Ovary (tissue), 9 donors: ENCODE data around the gene SMARCAL1. TPM values are rescaled to one million over a fixed set of nuclear protein-coding genes. Genes with fewer than 3 reads are reported as not detected.

ENCODE experiments used
- DNase-seq, 5 donors: peaks; one replicate each; pipeline ENCODE4 v3.0.0-alpha.2; 2019 to 2020
- H3K27ac ChIP-seq, 2 donors: fragments of 200-600 bp; one replicate each; pipeline versions ENCODE4 v1.5.1 to v1.8.0; 2019 to 2022
- H3K27me3 ChIP-seq: fragments of 200-600 bp; one replicate; pipeline ENCODE4 v1.8.0; 2022
- H3K36me3 ChIP-seq: fragments of 200-600 bp; sonication (generic); one replicate; pipeline ENCODE4 v1.5.1; 2019
- H3K4me1 ChIP-seq: one replicate; pipeline ENCODE4 v1.8.1; 2013; ENCODE audit warnings: mild to moderate bottlenecking, moderate library complexity; ENCODE audit not compliant: insufficient read depth
- H3K4me3 ChIP-seq: fragments of 200-600 bp; sonication (generic); one replicate; pipeline ENCODE4 v1.5.1; 2017
- H3K9me3 ChIP-seq, 2 donors: fragments of 200-600 bp in 1 of 2; sonication (generic) in 1 of 2; one replicate each; pipeline versions ENCODE4 v1.5.1 to v1.8.1; 2013 to 2019; ENCODE audit warnings: mild to moderate bottlenecking in 1 of 2, moderate library complexity in 1 of 2
- CTCF ChIP-seq, 3 donors: fragments of 450-650 bp in 2 of 3; fragments of 200-600 bp in 1 of 3; IDR thresholded peaks; one replicate each; pipeline versions ENCODE4 v1.5.1 to v1.8.0; 2016 to 2022; ENCODE audit warnings: antibody characterized with exemption in 3 of 3, mild to moderate bottlenecking in 1 of 3
- EP300 ChIP-seq: sonication (generic); formaldehyde crosslinking; IDR thresholded peaks from one replicate; pipeline ENCODE4 v1.6.1; 2017; ENCODE audit warnings: antibody characterized with exemption
- POLR2A ChIP-seq: fragments of 450-650 bp; IDR thresholded peaks from one replicate; pipeline ENCODE4 v1.6.1; 2017; ENCODE audit warnings: antibody characterized with exemption, mild to moderate bottlenecking, moderate library complexity
- WGBS, 3 donors: extraction: QIAGEN DNeasy Blood & Tissue Kit in 1 of 3; methylation state at CpG; one replicate each; pipeline versions ENCODE4 v1.1.5 to v1.1.7; 2013 to 2017; 5-methylcytosine and 5-hydroxymethylcytosine counted together
- intact Hi-C, 4 donors: fragments of 100-400 bp; cut with DNase I; formaldehyde crosslinking; loops; one replicate each; pipeline versions ENCODE4 v1.11.0 to v1.15.1; 2022 to 2023
- polyA plus RNA-seq, 2 donors: library from polyadenylated mRNA; stranded (reverse); fragments of 200-250 nt in 1 of 2; fragments of 350-450 nt in 1 of 2; fragmentation: Illumina TruSeq in 1 of 2; extraction: RNeasy Lipid Tissue Mini Kit (QIAGEN cat#74804) in 1 of 2; gene quantifications; one replicate each; pipeline ENCODE4 v1.2.3, GENCODE V29; 2013 to 2014
- total RNA-seq, 7 donors: library from RNA; depleted of rRNA in 2 of 7; stranded (reverse); fragments of >200 nt in 2 of 7; fragmentation: NEBNext Ultra II Directional in 3 of 7; extraction: Animal tissue kit (Norgen Biotek cat#: 25700) in 3 of 7; gene quantifications; one replicate each; pipeline versions ENCODE4 v1.1.0 to v1.2.4, GENCODE V29; 2016 to 2023
- donor health status: DM: no; HTN: no; CAD: no; lungs with moderate emphysema.
- donor health status: DM: no; HTN: no; CAD: no.
- donor health status: Bipolar disorder and iron deficiency.
- donor health status: DM: yes; HTN: yes; CAD: no.
- donor health status: DM: no; HTN: no; CAD: no.
- donor health status: DM: yes; HTN: yes; CAD: no.

The SMARCAL1 gene
- total and polyA plus RNA-seq, 9 donors, result 11.1 to 29.1 (median 20.9) TPM

DNA sequence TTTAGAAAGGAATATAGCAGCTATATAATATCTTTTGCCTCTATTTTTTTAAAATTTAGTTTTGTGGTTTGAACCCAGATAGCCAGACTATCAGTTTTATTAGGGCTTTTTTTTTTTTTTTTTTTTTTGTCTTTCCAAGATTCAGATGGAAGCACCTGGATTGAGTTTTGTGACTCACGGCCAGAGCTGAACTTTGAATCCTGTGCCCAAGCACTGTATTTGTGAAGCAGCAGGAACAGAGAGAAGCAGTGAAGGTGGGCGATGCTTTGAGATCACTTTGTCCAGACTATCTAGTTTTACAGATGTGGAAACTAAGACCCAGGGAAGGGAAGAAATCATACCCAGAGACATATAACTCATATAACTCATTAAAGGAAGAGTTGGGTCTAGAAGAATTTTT, 120.3 kb downstream of the SMARCAL1 start:
- Histone ChIP-seq H3K27ac (no peak overlapping the region), H3K36me3 (no peaks in the 10 kb centered on the region), H3K4me3 (no peak overlapping the region), H3K9me3 (no peaks in the 10 kb centered on the region), H3K27me3 (no peaks in the 10 kb centered on the region), H3K4me1 (peaks cover 14% of the 10 kb centered on the region)
- intact Hi-C loops, result no loop called here
- TF ChIP-seq EP300 (no peak), CTCF (IDR thresholded peaks at IDR 0.05) (no peak), POLR2A (no peak)
- DNase-seq, result no peak
- WGBS, 3 donors, result 61 to 77% (median 71%) methylated on average over 2 of the region's 2 CpGs

Other genes starting within 250 kb of the SMARCAL1 start
- gene MARCHF4, start 40.0 kb upstream of the SMARCAL1 start, total RNA-seq, result under 1 TPM in 2 of 7 donors, not detected in 5; 0.05 TPM
- gene MARCHF4, start 40.0 kb upstream of the SMARCAL1 start, polyA plus RNA-seq, result under 1 TPM; 0.01 to 0.10 TPM
- gene RPL37A, start 86.4 kb downstream of the SMARCAL1 start, total RNA-seq, result 1,000 to 10,000 TPM; 3,187 to 6,025 (median 4,762) TPM
- gene RPL37A, start 86.4 kb downstream of the SMARCAL1 start, polyA plus RNA-seq, result 1,000 to 10,000 TPM; 6,365 to 7,390 TPM
- gene IGFBP2, start 220.9 kb downstream of the SMARCAL1 start, total RNA-seq, result 100 to 1,000 TPM; 112 to 333 (median 165) TPM
- 100 to 1,000 TPM in 1 of 2 donors, 10 to 100 TPM in 1; 47.2 to 241 TPM for gene IGFBP2, start 220.9 kb downstream of the SMARCAL1 start, polyA plus RNA-seq